Left renal pelvis (tissue), 4 donors: ENCODE data around the gene PEAK3. TPM values are rescaled to one million over a fixed set of nuclear protein-coding genes. Genes with fewer than 3 reads are reported as not detected.
A peak's percentile ranks its signal among the peaks of the same experiment; 100 is the strongest.

Experiments
- DNase-seq, 4 donors: peaks; one replicate each; pipeline ENCODE4 v3.0.0-alpha.2; 2013; ENCODE audit warnings: low read depth in 4 of 4, low spot score in 3 of 4
- polyA plus RNA-seq, 4 donors: library from polyadenylated mRNA; unstranded; fragments of 120-200 nt; gene quantifications; one replicate each; pipeline ENCODE4 v1.2.1, GENCODE V29; 2013; ENCODE audit not compliant: insufficient read length in 4 of 4

PEAK3 gene
- polyA plus RNA-seq, 4 donors: 0.07 to 0.14 (median 0.11) TPM; not detected in 1

DNA sequence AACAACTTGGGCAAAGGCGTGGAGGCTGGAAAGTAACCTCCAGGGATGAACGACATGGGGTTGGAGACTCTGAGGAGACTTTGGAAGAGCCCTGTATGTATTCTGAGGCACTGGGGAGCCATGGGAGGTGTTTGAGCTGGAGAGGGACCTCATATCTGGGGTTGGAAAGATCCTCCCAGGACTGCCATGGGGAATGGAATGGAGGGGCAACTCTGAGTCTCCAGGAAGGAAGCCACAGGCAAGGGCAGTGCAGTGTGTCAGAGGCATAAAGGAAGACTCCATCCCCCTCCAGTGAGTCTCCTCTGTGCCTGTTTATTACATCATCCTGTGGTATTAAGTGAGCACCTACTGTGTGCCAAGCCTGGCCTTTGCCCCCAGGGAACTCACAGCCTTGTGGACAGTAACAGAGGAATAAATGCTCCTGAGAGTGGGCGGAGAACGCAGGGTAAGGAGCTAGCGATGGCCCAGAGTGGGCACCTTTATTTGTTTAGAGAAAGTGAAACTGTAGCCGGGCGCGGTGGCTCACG, 7.7 kb downstream of the PEAK3 start:
- DNase-seq: no peak

GRCh38 chr19:2273356-2274184, 8.4 kb downstream of the PEAK3 start:
- DNase-seq: no peak

DNA sequence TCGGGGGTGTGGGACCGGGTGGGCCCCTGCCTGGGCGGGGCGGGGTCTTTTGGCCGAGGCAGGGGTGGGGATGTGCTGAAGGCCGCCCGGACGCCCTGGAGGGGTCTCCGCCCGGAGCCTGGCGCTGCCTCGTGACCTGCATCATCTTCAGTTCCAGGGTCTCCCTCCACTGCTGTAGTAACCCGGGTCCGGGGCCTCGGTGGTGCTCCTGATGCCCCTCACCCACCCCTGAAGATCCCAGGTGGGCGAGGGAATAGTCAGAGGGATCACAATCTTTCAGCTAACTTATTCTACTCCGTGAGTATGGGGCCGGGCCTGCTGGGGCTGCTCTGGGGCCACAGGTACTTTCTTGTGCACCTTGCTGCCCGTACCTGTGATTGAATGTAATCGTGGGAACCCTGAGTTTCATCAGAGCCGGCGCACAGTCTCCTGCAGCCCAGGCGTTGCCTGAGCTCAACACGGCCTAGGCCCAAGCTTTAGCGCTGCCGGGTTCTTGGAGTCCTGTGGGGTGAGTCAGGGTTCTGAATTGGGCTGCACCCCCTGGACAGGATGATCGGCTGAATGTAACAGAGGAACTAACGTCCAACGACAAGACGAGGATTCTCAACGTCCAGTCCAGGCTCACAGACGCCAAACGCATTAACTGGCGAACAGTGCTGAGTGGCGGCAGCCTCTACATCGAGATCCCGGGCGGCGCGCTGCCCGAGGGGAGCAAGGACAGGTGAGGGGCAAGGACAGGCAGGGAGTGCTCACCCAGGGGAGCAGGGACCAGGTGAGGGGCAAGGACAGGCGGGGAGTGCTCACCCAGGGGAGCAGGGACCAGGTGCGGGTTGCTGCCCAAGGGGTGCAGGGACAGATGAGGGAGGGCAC, 10.5 kb downstream of the PEAK3 start:
- DNase-seq: no peak

DNA sequence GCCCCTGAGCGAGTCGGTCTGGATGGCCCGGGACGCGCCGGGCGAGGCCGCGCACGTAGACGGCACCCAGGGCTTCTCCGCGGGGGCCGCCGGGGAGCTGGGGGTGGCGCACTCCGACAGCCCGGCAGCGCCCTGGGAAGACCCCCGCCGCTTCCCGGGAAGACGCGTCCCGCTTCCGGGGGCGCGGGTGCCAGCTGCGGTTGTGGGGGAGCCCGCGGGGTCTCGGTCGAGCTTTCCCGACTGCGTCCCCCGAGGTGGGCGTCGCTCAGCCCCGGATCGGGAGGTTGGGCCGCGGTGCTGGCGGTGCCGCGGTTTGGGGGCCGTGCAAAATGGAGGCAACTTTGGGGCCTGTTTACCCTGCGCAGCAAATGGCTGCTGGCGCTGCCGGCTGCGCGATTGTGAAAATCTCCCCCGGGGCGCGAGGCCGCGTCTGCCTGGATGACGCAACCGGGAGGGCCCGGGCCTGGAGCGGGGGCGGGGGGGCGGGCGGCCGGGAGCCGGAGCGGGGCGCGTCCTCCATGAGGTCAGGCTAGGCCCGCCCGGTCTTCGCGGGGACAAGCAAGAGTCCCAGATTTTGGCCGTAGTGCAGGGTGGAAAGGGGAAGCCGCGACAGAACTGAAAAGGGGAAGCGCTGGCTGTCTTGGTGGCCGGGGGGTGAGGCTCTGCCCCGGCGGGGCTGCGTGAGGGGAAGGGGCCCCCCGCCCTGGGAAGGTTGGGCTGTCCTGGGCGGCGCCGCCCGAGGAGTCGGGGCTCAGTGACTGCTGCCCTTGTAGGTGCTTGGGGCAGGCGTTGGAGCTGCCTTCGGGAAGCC, 11.3 kb downstream of the PEAK3 start:
- no peak for DNase-seq

DNA sequence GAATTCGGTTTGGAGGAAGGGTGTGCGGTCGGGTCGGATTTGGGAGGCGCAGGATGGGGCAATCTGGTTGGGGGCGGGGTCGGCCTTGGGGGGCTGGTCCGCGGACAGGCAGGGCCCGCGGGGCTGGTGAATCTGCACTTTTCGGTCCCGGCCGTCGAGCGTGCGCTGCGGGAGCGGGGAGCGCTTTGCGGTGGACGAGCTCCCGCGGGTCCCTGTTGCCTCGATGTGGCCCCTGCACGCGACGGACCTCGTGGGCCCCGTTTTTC, 11.9 kb downstream of the PEAK3 start:
- no peak for DNase-seq

- peak; percentile 83 to 94 (median 93) for DNase-seq
Observed at GRCh38 chr19:2269244-2270156, 12.5 kb downstream of the PEAK3 start.

DNA sequence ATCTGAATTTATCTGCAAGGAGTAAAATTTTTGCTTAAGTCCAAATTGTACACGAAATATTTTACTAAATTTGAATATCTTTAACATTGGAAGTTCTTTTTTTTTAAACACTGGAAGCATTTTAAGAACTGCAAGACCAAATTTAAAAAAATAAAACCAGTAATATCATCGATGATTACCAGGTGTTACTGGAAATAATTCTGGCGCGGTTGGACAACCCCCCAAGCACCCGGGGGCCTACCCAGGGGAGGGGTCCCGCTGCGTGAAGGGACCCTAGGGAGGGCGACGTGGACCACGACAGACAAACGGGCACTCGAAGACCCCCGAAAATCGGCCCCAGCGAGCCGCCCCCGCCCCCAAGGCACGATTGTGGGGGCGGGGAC, 13.1 kb downstream of the PEAK3 start:
- no peak for DNase-seq

DNA sequence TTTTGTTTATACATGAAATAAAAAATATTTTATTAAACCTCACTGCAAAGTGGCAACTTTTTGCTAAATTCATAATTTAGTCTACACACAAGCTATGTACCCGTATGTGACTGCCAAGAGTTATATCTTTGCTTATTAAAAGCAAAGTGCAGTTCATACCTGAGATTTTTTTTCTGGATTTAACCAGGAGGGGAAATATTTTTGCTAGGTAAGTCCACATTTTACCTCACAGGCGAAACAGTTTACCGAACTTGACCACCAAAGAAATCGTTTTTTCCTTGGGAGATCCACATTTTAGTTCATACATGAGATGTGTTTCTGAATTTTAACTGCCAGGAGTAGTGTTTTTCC, 13.5 kb downstream of the PEAK3 start:
- DNase-seq: no peak

DNA sequence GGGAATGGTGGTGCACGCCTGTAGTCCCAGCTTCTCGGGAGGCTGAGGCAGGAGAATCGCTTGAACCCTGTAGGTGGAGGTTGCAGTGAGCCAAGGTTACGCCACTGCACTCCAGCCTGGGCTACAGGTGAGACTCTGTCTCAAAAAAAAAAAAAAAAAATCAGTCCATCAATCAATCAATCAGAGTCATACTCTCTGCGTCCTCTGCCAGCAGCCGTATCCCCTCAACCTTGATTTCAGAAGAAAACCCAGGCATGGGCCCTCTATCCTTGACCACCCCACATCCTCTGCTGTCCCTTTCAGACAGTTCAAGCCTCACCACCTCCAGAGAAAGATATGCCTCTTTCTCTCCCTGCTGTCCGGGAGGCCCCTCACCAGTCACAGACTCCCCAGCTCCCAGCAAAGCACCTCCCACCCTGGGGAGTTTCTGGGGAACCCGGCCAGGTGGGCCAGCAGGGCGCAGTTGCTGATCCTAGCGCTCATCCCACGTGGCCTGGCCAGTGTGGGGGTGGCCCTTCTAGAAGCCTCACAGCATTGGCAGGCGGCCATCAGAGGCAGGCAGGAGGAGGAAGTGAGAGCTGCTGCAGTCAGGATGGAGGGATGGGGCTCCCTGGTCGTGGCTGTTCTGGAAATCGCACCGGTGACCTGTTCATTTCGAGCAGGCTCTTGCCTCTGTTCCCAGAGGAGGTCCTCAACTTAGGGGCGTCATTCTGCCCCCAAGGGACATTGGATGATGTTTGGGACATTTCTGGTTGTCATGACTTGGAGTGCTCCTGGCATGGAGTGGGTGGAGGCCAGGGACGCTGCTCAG, 15.6 kb downstream of the PEAK3 start:
- DNase-seq: no peak

DNA sequence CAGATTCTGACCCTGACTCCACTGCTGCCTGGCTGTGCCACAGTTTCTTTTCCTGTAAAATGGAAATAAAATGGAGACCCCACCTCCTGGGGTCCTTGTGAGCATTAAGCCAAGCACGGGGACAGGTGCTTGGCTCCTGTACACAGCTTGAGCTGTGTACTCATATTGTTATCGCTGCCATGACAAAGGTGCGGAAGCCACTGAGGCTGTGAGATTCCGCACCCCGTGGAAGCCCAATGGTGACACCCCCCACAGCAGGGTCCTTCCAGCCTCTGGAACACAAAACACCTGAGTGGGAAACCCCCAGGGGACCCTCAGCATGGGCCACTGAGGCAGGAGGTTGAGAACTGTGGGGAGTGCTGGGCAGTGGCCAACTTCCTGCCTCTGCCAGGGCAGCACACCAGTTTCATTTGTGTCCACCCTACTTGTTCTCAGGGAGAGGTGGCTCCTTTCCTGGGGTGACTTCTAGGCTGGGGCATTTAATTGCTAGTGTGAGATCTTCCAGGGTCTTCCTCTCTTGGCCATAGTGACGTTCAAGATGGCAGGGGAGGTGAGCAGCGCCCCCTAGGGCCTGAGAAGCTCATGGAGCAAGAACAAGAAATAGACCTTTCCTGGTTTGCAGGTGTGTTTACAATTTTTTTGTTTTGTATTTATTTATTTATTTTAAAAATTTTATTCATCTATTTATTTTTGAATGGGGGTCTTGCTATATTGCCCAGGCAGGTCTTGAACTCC, 20.4 kb downstream of the PEAK3 start:
- DNase-seq: no peak

DNA sequence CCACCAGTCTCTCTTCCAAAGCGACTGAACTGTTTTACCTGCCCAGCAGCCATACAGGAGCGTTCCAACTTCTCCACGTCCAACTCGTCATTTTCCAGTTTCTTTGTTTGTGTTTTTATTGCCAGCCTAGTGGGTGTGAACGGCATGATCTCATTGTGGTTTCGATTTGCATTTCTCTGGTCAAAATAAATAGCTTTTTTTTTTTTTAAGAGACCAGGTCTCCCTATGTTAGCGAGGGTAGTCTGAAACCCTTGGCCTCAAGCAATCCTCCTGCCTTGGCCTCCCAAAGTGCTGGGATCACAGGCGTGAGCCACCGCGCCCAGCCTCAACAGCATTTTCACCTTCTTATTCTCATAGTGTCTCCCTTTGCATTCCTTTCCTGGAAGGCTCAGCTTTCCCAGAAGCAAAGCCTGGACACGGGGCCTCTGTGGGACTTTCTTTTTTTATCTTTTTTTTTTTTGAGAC, 21.6 kb downstream of the PEAK3 start:
- DNase-seq: no peak

GRCh38 chr19:2259336-2259735, 22.6 kb downstream of the PEAK3 start:
- no peak for DNase-seq

DNA sequence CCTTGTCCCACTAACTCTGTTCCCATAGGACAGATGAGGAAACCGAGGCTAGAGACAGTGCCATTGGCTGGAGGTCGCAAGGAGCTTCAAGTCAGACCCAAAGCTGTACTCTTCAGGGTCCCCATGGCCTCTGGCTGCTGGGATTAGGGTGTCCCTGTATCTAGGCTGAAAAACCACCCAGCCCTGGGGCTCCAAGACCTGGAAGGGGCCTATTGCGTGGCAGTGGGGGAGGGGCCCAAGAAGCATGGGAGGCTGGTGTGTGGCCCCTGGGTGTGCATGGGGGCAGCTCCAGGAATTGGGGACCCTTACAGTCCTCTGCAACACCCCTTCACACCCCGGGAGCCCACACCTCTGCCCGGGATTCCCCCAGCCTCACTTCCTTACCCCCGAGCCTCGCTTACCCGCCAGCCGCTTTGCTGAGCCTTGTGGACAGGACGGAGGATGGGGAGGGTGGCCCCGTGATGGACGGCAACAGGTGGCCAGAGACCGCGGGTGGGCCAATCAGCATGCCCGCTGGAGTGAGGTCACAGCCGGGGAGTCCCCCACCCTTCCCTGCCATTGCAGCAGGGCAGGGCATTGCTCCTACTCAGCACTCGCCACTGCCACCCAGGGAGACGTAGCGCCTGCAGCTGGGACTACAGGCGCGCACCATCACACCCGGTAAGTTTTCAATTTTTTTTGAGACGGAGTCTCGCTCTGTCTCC, 25.8 kb downstream of the PEAK3 start, which contains the start of gene JSRP1:
JSRP1 (minus strand) TSS at position 436 of the 704 bp plus-strand sequence. CDS start 1,103 bp downstream, outside the sequence.
- no peak for DNase-seq

GRCh38 chr19:2255112-2255845, 26.7 kb downstream of the PEAK3 start:
- DNase-seq: no peak

DNA sequence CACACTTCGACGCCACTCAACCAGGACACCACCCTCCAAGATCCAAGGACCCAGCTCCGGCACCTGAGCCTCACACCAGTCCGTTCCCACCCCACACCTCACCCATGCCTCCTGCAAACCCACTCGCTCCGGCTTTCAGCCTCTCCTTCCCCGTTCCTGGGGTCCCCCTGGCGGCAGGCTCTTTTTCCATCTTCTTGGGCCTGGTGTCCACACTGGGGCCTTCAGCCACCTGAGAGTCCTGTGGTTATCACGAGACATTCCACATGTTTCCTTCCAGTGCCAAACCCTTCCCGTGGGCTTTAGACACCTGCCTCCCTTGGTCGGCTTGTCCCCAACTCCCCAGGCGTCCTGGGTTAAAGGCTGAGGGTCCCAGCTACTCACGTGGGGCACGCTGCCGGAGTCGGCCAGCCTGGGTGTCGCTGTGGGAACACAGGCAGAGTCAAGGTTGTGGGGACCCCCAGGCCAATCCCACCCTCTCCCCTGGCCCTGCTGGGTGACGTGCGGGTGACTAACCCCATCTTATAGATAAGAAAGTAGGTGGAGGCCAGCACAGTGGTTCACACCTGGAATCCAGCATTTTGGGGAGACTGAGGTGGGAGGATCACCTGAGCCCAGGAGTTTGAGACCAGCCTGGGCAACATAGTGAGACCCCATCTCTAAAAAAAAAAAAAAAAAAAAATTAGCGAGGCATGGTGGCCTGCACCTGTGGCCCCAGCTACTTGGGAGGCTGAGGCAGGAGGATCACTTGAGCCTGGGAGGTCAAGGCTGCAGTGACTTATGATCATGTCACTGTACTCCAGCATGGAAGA, 27.7 kb downstream of the PEAK3 start:
- DNase-seq: no peak
